Endothelial cell of umbilical vein (primary cell): ENCODE data around the gene BICRA.

Source experiments
- CTCF ChIP-seq, 2 donors: IDR thresholded peaks; 1 replicate in 1 of 2; 2 replicates in 1 of 2; pipeline ENCODE4 v1.5.1; 2011; ENCODE audit warnings: low read length in 2 of 2, mild to moderate bottlenecking in 2 of 2, moderate library complexity in 2 of 2, control low read depth in 1 of 2, inconsistent platforms in 1 of 2, low read depth in 1 of 2; ENCODE audit not compliant: insufficient read depth in 1 of 2; ENCODE audit errors: extremely low read depth in 1 of 2
- EZH2 ChIP-seq: IDR thresholded peaks from 2 replicates; pipeline ENCODE4 v1.6.1; 2012; ENCODE audit warnings: borderline replicate concordance, low read depth, mild to moderate bottlenecking, moderate library complexity, low read length, inconsistent platforms; ENCODE audit not compliant: severe bottlenecking
- POLR2A ChIP-seq: IDR thresholded peaks from 2 replicates; pipeline ENCODE4 v1.6.1; 2012; ENCODE audit warnings: low read depth, mild to moderate bottlenecking, control low read depth, low read length

- peak; percentile 97 to 99 for TF ChIP-seq CTCF (IDR thresholded peaks at IDR 0.05; ENCODE audit: extremely low read depth in 1 of 2, insufficient read depth in 1 of 2, low read depth in 1 of 2, low read length in 2 of 2)
- TF ChIP-seq POLR2A, result no peak
- TF ChIP-seq EZH2, result no peak
Observed at GRCh38 chr19:47697863-47698609, 89.1 kb downstream of the BICRA start.
